ENCODE measurements around the gene FAM174A. TPM values are rescaled to one million over a fixed set of nuclear protein-coding genes. Genes with fewer than 3 reads are reported as not detected.

Gene FAM174A
- total and polyA plus RNA-seq, 8 donors = 0.89 to 32.7 (median 17.2) TPM

- no peak for DNase-seq
- intact Hi-C loops (cut with DNase I; ENCODE audit: low total_unique reads) = no loop called here
- H3K27ac ChIP-seq = no peak overlapping the region
- 79 to 92% (median 90%) methylated on average over 2 of the region's 2 CpGs for WGBS, 5 donors
- no peak overlapping the region for H3K4me3 ChIP-seq
- no peaks in the 10 kb centered on the region for H3K9me3 ChIP-seq
- H3K36me3 ChIP-seq = no peaks in the 10 kb centered on the region
- H3K4me1 ChIP-seq = no peaks in the 10 kb centered on the region
- H3K27me3 ChIP-seq = no peaks in the 10 kb centered on the region
- TF ChIP-seq EP300 (IDR thresholded peaks at IDR 0.05) = no peak
- no peak for TF ChIP-seq POLR2A (IDR thresholded peaks at IDR 0.05)
- TF ChIP-seq CTCF (IDR thresholded peaks at IDR 0.05) = no peak
- no peak for TF ChIP-seq POLR2AphosphoS5 (IDR thresholded peaks at IDR 0.05)
These were observed 32.5 kb upstream of the FAM174A start for GRCh38 chr5:100502684-100503083.

- Histone ChIP-seq H3K4me1 (no peaks in the 10 kb centered on the region), H3K27me3 (no peaks in the 10 kb centered on the region), H3K36me3 (no peaks in the 10 kb centered on the region), H3K9me3 (no peaks in the 10 kb centered on the region), H3K4me3 (no peak overlapping the region), H3K27ac (no peak overlapping the region)
- peak in 1 of 2 donors; percentile 27 for DNase-seq
- 46 to 68% (median 50%) methylated on average over 1 of the region's 1 CpG for WGBS, 5 donors
- no peak for TF ChIP-seq EP300 (IDR thresholded peaks at IDR 0.05)
- TF ChIP-seq POLR2AphosphoS5 (IDR thresholded peaks at IDR 0.05) = no peak
- TF ChIP-seq POLR2A (IDR thresholded peaks at IDR 0.05) = no peak
- no peak for TF ChIP-seq CTCF (IDR thresholded peaks at IDR 0.05)
- intact Hi-C loops (cut with DNase I; ENCODE audit: low total_unique reads) = no loop called here
These were observed 29.0 kb upstream of the FAM174A start for GRCh38 chr5:100505984-100506670.

- no peak for DNase-seq
- WGBS, 5 donors = 90 to 100% (median 93%) methylated on average over 1 of the region's 1 CpG
- no peak overlapping the region for H3K27ac ChIP-seq
- H3K36me3 ChIP-seq = no peaks in the 10 kb centered on the region
- H3K9me3 ChIP-seq = peaks cover 0 to 28% (median 13%) of the 10 kb centered on the region in 4 donors
- no peak for TF ChIP-seq POLR2AphosphoS5 (IDR thresholded peaks at IDR 0.05)
- H3K27me3 ChIP-seq = no peaks in the 10 kb centered on the region
- H3K4me1 ChIP-seq = no peaks in the 10 kb centered on the region
- intact Hi-C loops (cut with DNase I; ENCODE audit: low total_unique reads) = no loop called here
- no peak overlapping the region for H3K4me3 ChIP-seq
These were observed 18.9 kb upstream of the FAM174A start for GRCh38 chr5:100516285-100516684.

GRCh38 chr5:100517301-100517974 lies 17.7 kb upstream of the FAM174A start:
- DNase-seq = no peak
- 65 to 69% (median 66%) methylated on average over 4 to 5 of the region's 5 CpGs for whole genome bisulfite sequencing, 5 donors

GRCh38 chr5:100518377-100518776 lies 16.8 kb upstream of the FAM174A start:
- WGBS, 5 donors = 67 to 95% (median 92%) methylated on average over 3 of the region's 3 CpGs

More at GRCh38 chr5:100517301-100517974, 17.7 kb upstream of the FAM174A start:
- intact Hi-C loops (cut with DNase I; ENCODE audit: low total_unique reads) = no loop called here
- Histone ChIP-seq H3K27ac (no peak overlapping the region), H3K4me3 (no peak overlapping the region), H3K27me3 (no peaks in the 10 kb centered on the region), H3K4me1 (no peaks in the 10 kb centered on the region), H3K36me3 (no peaks in the 10 kb centered on the region), H3K9me3 (peaks cover 0 to 28% (median 13%) of the 10 kb centered on the region in 4 donors)
- TF ChIP-seq POLR2A (IDR thresholded peaks at IDR 0.05) (no peak), POLR2AphosphoS5 (IDR thresholded peaks at IDR 0.05) (no peak), EP300 (IDR thresholded peaks at IDR 0.05) (no peak)

More at GRCh38 chr5:100518377-100518776, 16.8 kb upstream of the FAM174A start:
- Histone ChIP-seq H3K4me1 (no peaks in the 10 kb centered on the region), H3K9me3 (peaks cover 0 to 28% (median 13%) of the 10 kb centered on the region in 4 donors), H3K4me3 (no peak overlapping the region), H3K36me3 (no peaks in the 10 kb centered on the region), H3K27ac (no peak overlapping the region), H3K27me3 (no peaks in the 10 kb centered on the region)
- TF ChIP-seq EP300 (IDR thresholded peaks at IDR 0.05) = no peak
- TF ChIP-seq CTCF (IDR thresholded peaks at IDR 0.05) = no peak
- no peak for TF ChIP-seq POLR2A (IDR thresholded peaks at IDR 0.05)
- intact Hi-C loops (cut with DNase I; ENCODE audit: low total_unique reads) = no loop called here
- no peak for DNase-seq

All from stomach (tissue), 9 donors.